GM12878 (cell line): ENCODE measurements around the gene MAIP1.

ENCODE experiments used
- REST ChIP-seq: IDR thresholded peaks from 2 replicates; pipeline ENCODE4 v1.6.1; 2012; ENCODE audit warnings: mild to moderate bottlenecking, low read depth, low read length
- YY1 ChIP-seq: IDR thresholded peaks from 2 replicates; pipeline ENCODE4 v1.6.1; 2011; ENCODE audit warnings: low read depth, mild to moderate bottlenecking, low read length

- no peak for TF ChIP-seq YY1
- TF ChIP-seq REST: no peak
These were observed 12.7 kb downstream of the MAIP1 start for GRCh38 chr2:199968126-199968525.
